Fibroblast of pulmonary artery (primary cell): ENCODE measurements around the gene CARD9.

Source experiments
- DNase-seq: peaks from one replicate; pipeline ENCODE4 v3.0.0-alpha.2; 2010; ENCODE audit warnings: low read depth
- H3K4me3 ChIP-seq: replicated peaks from 2 replicates; pipeline ENCODE4 v1.5.1; 2011; ENCODE audit warnings: low read depth, mild to moderate bottlenecking, control low read depth, low read length, moderate library complexity
- CTCF ChIP-seq: IDR thresholded peaks from 2 replicates; pipeline ENCODE4 v1.5.1; 2011; ENCODE audit warnings: mild to moderate bottlenecking, control low read depth, low read length, inconsistent platforms; ENCODE audit errors: missing control alignments

The CARD9 gene

GRCh38 chr9:136341769-136342168 lies 31.7 kb downstream of the CARD9 start:
- DNase-seq: no peak
- TF ChIP-seq CTCF: no peak
- H3K4me3 ChIP-seq: no peak overlapping the region

GRCh38 chr9:136341042-136341655 lies 32.3 kb downstream of the CARD9 start:
- DNase-seq: no peak
- H3K4me3 ChIP-seq: no peak overlapping the region
- no peak for TF ChIP-seq CTCF

GRCh38 chr9:136340356-136341041 lies 33.0 kb downstream of the CARD9 start:
- H3K4me3 ChIP-seq: no peak overlapping the region
- DNase-seq: no peak
- no peak for TF ChIP-seq CTCF

GRCh38 chr9:136339958-136340310 lies 33.5 kb downstream of the CARD9 start:
- H3K4me3 ChIP-seq: no peak overlapping the region
- no peak for TF ChIP-seq CTCF
- no peak for DNase-seq

GRCh38 chr9:136339173-136339957 lies 34.1 kb downstream of the CARD9 start:
- TF ChIP-seq CTCF: peak; percentile 78
- peak; percentile 66 for DNase-seq
- no peak overlapping the region for H3K4me3 ChIP-seq

GRCh38 chr9:136338511-136338910 lies 35.0 kb downstream of the CARD9 start:
- H3K4me3 ChIP-seq: no peak overlapping the region
- DNase-seq: no peak
- no peak for TF ChIP-seq CTCF
